ENCODE data around the gene CLIC5.
A peak's percentile ranks its signal among the peaks of the same experiment; 100 is the strongest.

The CLIC5 gene

DNA sequence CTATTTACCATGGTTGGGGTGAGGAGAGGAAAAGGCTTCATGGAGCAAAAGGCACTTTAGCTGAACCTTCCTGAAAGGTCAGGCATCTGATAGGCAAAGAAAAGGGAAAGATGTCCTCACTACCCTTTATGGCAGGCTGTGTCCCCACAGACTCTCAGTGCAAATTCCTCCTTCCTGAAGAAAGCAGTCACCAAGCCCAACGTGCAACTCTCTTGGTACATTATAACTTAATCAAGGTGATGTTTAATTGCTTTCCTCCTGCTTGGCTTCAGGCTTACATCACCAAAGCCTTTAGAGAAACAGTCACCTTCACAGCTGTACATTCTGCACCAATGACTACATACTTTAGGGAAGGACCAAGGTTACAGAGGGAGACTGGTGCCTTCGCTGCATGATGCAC lies 2.1 kb upstream of the CLIC5 start:
- H3K23ac ChIP-seq (ENCODE audit: low read length): no peak overlapping the region
- WGBS (ENCODE audit: extremely low coverage, insufficient coverage, insufficient read length): no CpG with 5 or more reads among the region's 2 CpGs

DNA sequence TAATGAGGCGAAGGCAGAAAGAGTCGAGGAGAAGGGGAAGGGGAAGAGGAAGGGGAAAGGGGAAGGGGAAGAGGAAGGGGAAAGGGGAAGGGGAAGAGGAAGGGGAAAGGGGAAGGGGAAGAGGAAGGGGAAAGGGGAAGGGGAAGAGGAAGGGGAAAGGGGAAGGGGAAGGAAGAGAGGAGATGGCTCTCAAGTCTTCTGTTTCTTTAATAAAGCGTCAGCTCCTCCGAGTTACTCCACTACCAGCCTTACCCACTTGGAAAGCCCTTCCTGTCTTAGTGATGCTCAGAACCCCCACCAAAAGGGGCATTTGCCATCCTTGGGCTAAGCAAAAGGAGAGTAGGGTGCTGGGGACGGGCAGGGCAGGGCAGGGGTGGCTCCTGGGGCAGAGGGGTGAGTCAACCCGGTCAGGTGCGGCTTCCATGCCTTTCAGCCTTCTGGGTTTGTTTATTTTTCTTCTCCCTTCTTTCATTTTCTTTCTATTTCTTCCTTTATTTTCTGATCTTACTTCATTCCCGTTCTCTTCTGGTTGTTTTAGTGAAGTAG lies 476 bp upstream of the CLIC5 start:
- Histone ChIP-seq H3K27me3 (ENCODE audit: insufficient read depth, low read length) (peaks cover 4% of the 10 kb centered on the region), H3K9me3 (ENCODE audit: insufficient read depth, low read depth, low read length) (no peaks in the 10 kb centered on the region), H4K91ac (ENCODE audit: low read depth, low read length) (no peak overlapping the region), H2AK5ac (ENCODE audit: low read length) (no peak overlapping the region), H3K9ac (ENCODE audit: low read length) (no peak overlapping the region), H4K8ac (ENCODE audit: low read depth, low read length) (no peak overlapping the region), H2BK120ac (ENCODE audit: insufficient read depth, low read length, poor library complexity) (no peak overlapping the region), H3K27ac (ENCODE audit: low read depth, low read length) (no peak overlapping the region), H4K12ac (ENCODE audit: low read depth, low read length) (no peak overlapping the region), H2BK5ac (ENCODE audit: low read depth, low read length, poor library complexity) (no peak overlapping the region), H3K23ac (ENCODE audit: low read length) (no peak overlapping the region), H3K4me3 (ENCODE audit: low read depth, low read length) (peak overlapping the region; percentile 63), H3K36me3 (ENCODE audit: control insufficient read depth in 1 of 2, insufficient read depth in 2 of 2, low read length in 2 of 2) (no peaks in the 10 kb centered on the region), H3K14ac (ENCODE audit: low read length) (no peak overlapping the region), H3K18ac (ENCODE audit: low read length) (no peak overlapping the region), H3K4me2 (ENCODE audit: low read length) (peak overlapping the region; percentile 87), H2BK12ac (ENCODE audit: low read length) (no peak overlapping the region), H2AFZ (ENCODE audit: insufficient read depth, low read length, poor library complexity) (no peak overlapping the region), H3K4ac (ENCODE audit: low read depth, low read length) (no peak overlapping the region), H3K79me1 (ENCODE audit: low read length) (peaks cover 1% of the 10 kb centered on the region), H3K79me2 (ENCODE audit: control insufficient read depth, insufficient read depth, low read length, poor library complexity) (no peaks in the 10 kb centered on the region), H3K4me1 (ENCODE audit: control insufficient read depth in 1 of 2, insufficient read depth in 2 of 2, low read length in 2 of 2) (peaks cover 20 to 21% of the 10 kb centered on the region in 2 experiments)
- no peak for DNase-seq
- WGBS (ENCODE audit: extremely low coverage, insufficient coverage, insufficient read length): no CpG with 5 or more reads among the region's 8 CpGs

More for the DNA sequence above, 2.1 kb upstream of the CLIC5 start:
- no peak overlapping the region for H2AFZ ChIP-seq (ENCODE audit: insufficient read depth, low read length, poor library complexity)
- H3K79me2 ChIP-seq (ENCODE audit: control insufficient read depth, insufficient read depth, low read length, poor library complexity): no peaks in the 10 kb centered on the region
- no peak overlapping the region for H3K4ac ChIP-seq (ENCODE audit: low read depth, low read length)
- H3K14ac ChIP-seq (ENCODE audit: low read length): no peak overlapping the region
- H3K79me1 ChIP-seq (ENCODE audit: low read length): peaks cover 1% of the 10 kb centered on the region
- no peak overlapping the region for H3K9ac ChIP-seq (ENCODE audit: low read length)
- H2BK120ac ChIP-seq (ENCODE audit: insufficient read depth, low read length, poor library complexity): no peak overlapping the region
- no peak overlapping the region for H2BK5ac ChIP-seq (ENCODE audit: low read depth, low read length, poor library complexity)
- no peak overlapping the region for H2BK12ac ChIP-seq (ENCODE audit: low read length)
- H4K12ac ChIP-seq (ENCODE audit: low read depth, low read length): no peak overlapping the region
- no peak overlapping the region for H4K91ac ChIP-seq (ENCODE audit: low read depth, low read length)
- peaks cover 14 to 15% of the 10 kb centered on the region in 2 experiments for H3K4me1 ChIP-seq (ENCODE audit: control insufficient read depth in 1 of 2, insufficient read depth in 2 of 2, low read length in 2 of 2)
- no peak overlapping the region for H3K18ac ChIP-seq (ENCODE audit: low read length)
- no peak for DNase-seq
- no peaks in the 10 kb centered on the region for H3K36me3 ChIP-seq (ENCODE audit: control insufficient read depth in 1 of 2, insufficient read depth in 2 of 2, low read length in 2 of 2)
- no peak overlapping the region for H3K4me3 ChIP-seq (ENCODE audit: low read depth, low read length)
- H3K9me3 ChIP-seq (ENCODE audit: insufficient read depth, low read depth, low read length): no peaks in the 10 kb centered on the region
- no peak overlapping the region for H2AK5ac ChIP-seq (ENCODE audit: low read length)
- H3K4me2 ChIP-seq (ENCODE audit: low read length): no peak overlapping the region
- peaks cover 4% of the 10 kb centered on the region for H3K27me3 ChIP-seq (ENCODE audit: insufficient read depth, low read length)
- no peak overlapping the region for H4K8ac ChIP-seq (ENCODE audit: low read depth, low read length)
- no peak overlapping the region for H3K27ac ChIP-seq (ENCODE audit: low read depth, low read length)

DNA sequence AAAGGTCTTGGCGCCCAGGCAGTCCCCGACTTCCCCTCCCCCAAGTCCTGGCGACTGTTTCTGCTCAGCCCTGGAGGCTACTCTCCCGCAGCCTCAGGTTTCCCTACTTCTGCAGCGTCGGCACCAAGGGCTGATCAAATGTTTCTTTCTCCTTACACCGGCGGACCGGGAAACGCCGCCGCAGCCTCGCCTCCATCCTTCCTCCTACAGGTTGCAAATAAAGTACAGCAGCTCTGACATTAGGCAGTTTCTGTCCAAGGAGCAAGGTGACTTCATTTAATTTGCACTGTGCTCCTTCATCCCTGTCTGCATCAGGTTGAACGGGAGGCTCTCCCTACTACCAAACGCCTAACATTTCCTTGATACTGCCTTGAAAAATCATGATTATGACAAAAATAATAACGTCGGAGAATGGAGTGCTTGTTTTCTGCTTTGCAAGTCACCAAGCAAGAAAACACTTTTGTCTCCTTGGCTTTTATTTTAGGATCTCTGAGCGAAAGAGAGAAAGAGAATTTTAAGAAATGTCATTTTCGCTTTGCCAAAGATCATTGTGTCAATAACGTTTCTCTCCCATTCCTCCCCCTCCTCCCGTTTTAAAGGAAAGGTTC lies 1.0 kb downstream of the CLIC5 start:
- H4K12ac ChIP-seq (ENCODE audit: low read depth, low read length): no peak overlapping the region
- H3K4ac ChIP-seq (ENCODE audit: low read depth, low read length): no peak overlapping the region
- no peaks in the 10 kb centered on the region for H3K79me2 ChIP-seq (ENCODE audit: control insufficient read depth, insufficient read depth, low read length, poor library complexity)
- H3K18ac ChIP-seq (ENCODE audit: low read length): no peak overlapping the region
- H3K4me2 ChIP-seq (ENCODE audit: low read length): peak overlapping the region; percentile 87
- H3K79me1 ChIP-seq (ENCODE audit: low read length): peaks cover 1% of the 10 kb centered on the region
- H3K36me3 ChIP-seq (ENCODE audit: control insufficient read depth in 1 of 2, insufficient read depth in 2 of 2, low read length in 2 of 2): no peaks in the 10 kb centered on the region
- peaks cover 4% of the 10 kb centered on the region for H3K27me3 ChIP-seq (ENCODE audit: insufficient read depth, low read length)
- no peak for DNase-seq
- H4K91ac ChIP-seq (ENCODE audit: low read depth, low read length): no peak overlapping the region
- H3K4me1 ChIP-seq (ENCODE audit: control insufficient read depth in 1 of 2, insufficient read depth in 2 of 2, low read length in 2 of 2): peaks cover 27 to 28% of the 10 kb centered on the region in 2 experiments
- peak overlapping the region; percentile 63 for H3K4me3 ChIP-seq (ENCODE audit: low read depth, low read length)
- no peak overlapping the region for H3K9ac ChIP-seq (ENCODE audit: low read length)
- H3K27ac ChIP-seq (ENCODE audit: low read depth, low read length): no peak overlapping the region
- no peak overlapping the region for H2BK12ac ChIP-seq (ENCODE audit: low read length)
- H2AFZ ChIP-seq (ENCODE audit: insufficient read depth, low read length, poor library complexity): peak overlapping the region; percentile 37
- no peak overlapping the region for H2BK120ac ChIP-seq (ENCODE audit: insufficient read depth, low read length, poor library complexity)
- no peak overlapping the region for H3K14ac ChIP-seq (ENCODE audit: low read length)
- H4K8ac ChIP-seq (ENCODE audit: low read depth, low read length): no peak overlapping the region
- H2AK5ac ChIP-seq (ENCODE audit: low read length): no peak overlapping the region
- no peak overlapping the region for H3K23ac ChIP-seq (ENCODE audit: low read length)
- no CpG with 5 or more reads among the region's 21 CpGs for WGBS (ENCODE audit: extremely low coverage, insufficient coverage, insufficient read length)
- H2BK5ac ChIP-seq (ENCODE audit: low read depth, low read length, poor library complexity): no peak overlapping the region
- no peaks in the 10 kb centered on the region for H3K9me3 ChIP-seq (ENCODE audit: insufficient read depth, low read depth, low read length)

DNA sequence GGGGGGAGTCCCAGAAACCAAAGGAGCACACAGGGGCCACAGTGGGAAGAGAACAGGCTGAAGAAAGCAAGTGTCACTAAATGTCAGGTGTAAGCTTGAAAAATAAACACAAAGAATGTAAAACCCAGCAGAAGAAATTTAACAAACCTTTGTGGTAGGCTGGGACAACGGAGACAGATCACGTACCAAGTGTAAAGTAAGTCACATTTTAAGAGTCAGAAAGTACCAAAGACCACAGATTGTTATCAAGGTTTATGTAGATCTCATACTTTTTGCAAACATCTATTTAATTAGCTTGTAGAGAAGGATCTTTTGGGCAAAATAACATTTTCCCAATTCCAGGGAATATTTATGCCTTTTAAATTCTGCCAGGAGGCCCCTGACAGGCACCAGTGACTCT lies 1.6 kb downstream of the CLIC5 start:
- Histone ChIP-seq H3K79me1 (ENCODE audit: low read length) (peaks cover 1% of the 10 kb centered on the region), H2AK5ac (ENCODE audit: low read length) (peak overlapping the region; percentile 53), H4K8ac (ENCODE audit: low read depth, low read length) (no peak overlapping the region), H3K9ac (ENCODE audit: low read length) (no peak overlapping the region), H3K36me3 (ENCODE audit: control insufficient read depth in 1 of 2, insufficient read depth in 2 of 2, low read length in 2 of 2) (no peaks in the 10 kb centered on the region), H3K9me3 (ENCODE audit: insufficient read depth, low read depth, low read length) (no peaks in the 10 kb centered on the region), H3K23ac (ENCODE audit: low read length) (no peak overlapping the region), H3K4me1 (ENCODE audit: control insufficient read depth in 1 of 2, insufficient read depth in 2 of 2, low read length in 2 of 2) (peaks cover 27 to 28% of the 10 kb centered on the region in 2 experiments), H3K27me3 (ENCODE audit: insufficient read depth, low read length) (peaks cover 4% of the 10 kb centered on the region), H3K14ac (ENCODE audit: low read length) (no peak overlapping the region), H4K12ac (ENCODE audit: low read depth, low read length) (no peak overlapping the region), H2AFZ (ENCODE audit: insufficient read depth, low read length, poor library complexity) (no peak overlapping the region), H3K79me2 (ENCODE audit: control insufficient read depth, insufficient read depth, low read length, poor library complexity) (no peaks in the 10 kb centered on the region), H3K4me3 (ENCODE audit: low read depth, low read length) (no peak overlapping the region), H4K91ac (ENCODE audit: low read depth, low read length) (peak overlapping the region; percentile 43), H3K27ac (ENCODE audit: low read depth, low read length) (no peak overlapping the region), H2BK12ac (ENCODE audit: low read length) (peak overlapping the region; percentile 82), H2BK5ac (ENCODE audit: low read depth, low read length, poor library complexity) (no peak overlapping the region), H3K4ac (ENCODE audit: low read depth, low read length) (no peak overlapping the region), H2BK120ac (ENCODE audit: insufficient read depth, low read length, poor library complexity) (no peak overlapping the region), H3K18ac (ENCODE audit: low read length) (no peak overlapping the region), H3K4me2 (ENCODE audit: low read length) (peak overlapping the region; percentile 87)
- no peak for DNase-seq
- no CpG with 5 or more reads among the region's 2 CpGs for WGBS (ENCODE audit: extremely low coverage, insufficient coverage, insufficient read length)
